HEK293 (cell line): ENCODE results near the gene STUB1.

Experiments used
- GFI1B ChIP-seq: fragments of 450-650 bp; formaldehyde crosslinking; IDR thresholded peaks from 2 replicates; pipeline ENCODE4 v1.5.1; 2016; ENCODE audit warnings: missing biosample characterization, missing genetic modification characterization
- GLIS2 ChIP-seq: fragments of 450-650 bp; formaldehyde crosslinking; IDR thresholded peaks from 2 replicates; pipeline ENCODE4 v1.5.1; 2016; ENCODE audit warnings: missing biosample characterization, missing genetic modification characterization
- MYNN ChIP-seq: fragments of 450-650 bp; formaldehyde crosslinking; IDR thresholded peaks from 2 replicates; pipeline ENCODE4 v1.5.1; 2016; ENCODE audit warnings: missing biosample characterization, missing genetic modification characterization, borderline replicate concordance
- PBX3 ChIP-seq: sonication (generic); formaldehyde crosslinking; IDR thresholded peaks from 2 replicates; pipeline ENCODE4 v1.8.1; 2022; ENCODE audit warnings: mild to moderate bottlenecking, moderate library complexity, missing genetic modification reagents
- TSHZ1 ChIP-seq: fragments of 450-650 bp; formaldehyde crosslinking; IDR thresholded peaks from 2 replicates; pipeline ENCODE4 v1.5.1; 2016; ENCODE audit warnings: missing biosample characterization, missing genetic modification characterization, borderline replicate concordance
- ZBTB26 ChIP-seq: fragments of 450-650 bp; formaldehyde crosslinking; optimal IDR thresholded peaks from 2 replicates; pipeline ENCODE3; 2016; ENCODE audit warnings: missing biosample characterization, mild to moderate bottlenecking, missing genetic modification characterization
- ZBTB8A ChIP-seq: fragments of 450-650 bp; formaldehyde crosslinking; IDR thresholded peaks from 2 replicates; pipeline ENCODE4 v1.5.1; 2016; ENCODE audit warnings: missing biosample characterization, missing genetic modification characterization
- ZIC2 ChIP-seq: fragments of 450-650 bp; formaldehyde crosslinking; IDR thresholded peaks from 2 replicates; pipeline ENCODE4 v1.5.1; 2016; ENCODE audit warnings: missing biosample characterization, missing genetic modification characterization
- ZNF121 ChIP-seq: fragments of 450-650 bp; formaldehyde crosslinking; IDR thresholded peaks from 2 replicates; pipeline ENCODE4 v1.5.1; 2016; ENCODE audit warnings: missing biosample characterization, missing genetic modification characterization
- ZNF155 ChIP-seq: fragments of 450-650 bp; formaldehyde crosslinking; IDR thresholded peaks from 2 replicates; pipeline ENCODE4 v1.5.1; 2016; ENCODE audit warnings: missing biosample characterization, missing genetic modification characterization
- ZNF26 ChIP-seq: fragments of 450-650 bp; formaldehyde crosslinking; IDR thresholded peaks from 2 replicates; pipeline ENCODE4 v1.5.1; 2016; ENCODE audit warnings: missing biosample characterization, missing genetic modification characterization
- ZNF266 ChIP-seq: fragments of 450-650 bp; formaldehyde crosslinking; IDR thresholded peaks from 2 replicates; pipeline ENCODE4 v1.5.1; 2016; ENCODE audit warnings: missing biosample characterization, missing genetic modification characterization, low read depth
- ZNF302 ChIP-seq: fragments of 450-650 bp; formaldehyde crosslinking; IDR thresholded peaks from 2 replicates; pipeline ENCODE4 v1.5.1; 2016; ENCODE audit warnings: missing biosample characterization, missing genetic modification characterization, low read depth
- ZNF311 ChIP-seq: fragments of 450-650 bp; formaldehyde crosslinking; IDR thresholded peaks from 2 replicates; pipeline ENCODE4 v1.5.1; 2017; ENCODE audit warnings: missing biosample characterization, missing genetic modification characterization, borderline replicate concordance
- ZNF341 ChIP-seq: fragments of 450-650 bp; formaldehyde crosslinking; IDR thresholded peaks from 2 replicates; pipeline ENCODE4; 2016; ENCODE audit warnings: low read depth, missing biosample characterization, missing genetic modification characterization
- ZNF350 ChIP-seq: fragments of 450-650 bp; formaldehyde crosslinking; IDR thresholded peaks from 2 replicates; pipeline ENCODE4 v1.5.0; 2017; ENCODE audit warnings: missing biosample characterization, mild to moderate bottlenecking, missing genetic modification characterization
- ZNF366 ChIP-seq: fragments of 450-650 bp; formaldehyde crosslinking; conservative IDR thresholded peaks from 2 replicates; pipeline ENCODE4 v1.5.1; 2016; ENCODE audit warnings: missing biosample characterization, missing genetic modification characterization
- ZNF501 ChIP-seq: fragments of 450-650 bp; formaldehyde crosslinking; IDR thresholded peaks from 2 replicates; pipeline ENCODE4 v1.5.1; 2016; ENCODE audit warnings: missing biosample characterization, missing genetic modification characterization
- ZNF548 ChIP-seq: fragments of 450-650 bp; formaldehyde crosslinking; IDR thresholded peaks from 2 replicates; pipeline ENCODE4 v1.5.1; 2016; ENCODE audit warnings: missing biosample characterization, missing genetic modification characterization
- ZNF658 ChIP-seq: fragments of 450-650 bp; formaldehyde crosslinking; IDR thresholded peaks from 2 replicates; pipeline ENCODE4; 2016; ENCODE audit warnings: missing biosample characterization, missing genetic modification characterization
- ZNF677 ChIP-seq: fragments of 450-650 bp; IDR thresholded peaks from 2 replicates; pipeline ENCODE4 v1.5.0; 2018; ENCODE audit warnings: missing biosample characterization, mild to moderate bottlenecking, missing genetic modification characterization, moderate library complexity
- ZNF747 ChIP-seq: fragments of 450-650 bp; formaldehyde crosslinking; IDR thresholded peaks from 2 replicates; pipeline ENCODE4 v1.5.1; 2016; ENCODE audit warnings: missing biosample characterization, missing genetic modification characterization
- ZNF777 ChIP-seq: fragments of 450-650 bp; formaldehyde crosslinking; IDR thresholded peaks from 2 replicates; pipeline ENCODE4 v1.5.1; 2017; ENCODE audit warnings: missing biosample characterization, missing genetic modification characterization, borderline replicate concordance
- ZNF843 ChIP-seq: fragments of 450-650 bp; formaldehyde crosslinking; IDR thresholded peaks from 2 replicates; pipeline ENCODE4 v1.5.1; 2016; ENCODE audit warnings: missing biosample characterization, missing genetic modification characterization
- ZSCAN16 ChIP-seq: fragments of 450-650 bp; formaldehyde crosslinking; IDR thresholded peaks from 2 replicates; pipeline ENCODE4 v1.5.1; 2016; ENCODE audit warnings: missing biosample characterization, missing genetic modification characterization
- ZSCAN30 ChIP-seq: fragments of 450-650 bp; IDR thresholded peaks from 2 replicates; pipeline ENCODE4 v1.5.1; 2018; ENCODE audit warnings: missing biosample characterization, mild to moderate bottlenecking, missing genetic modification characterization, moderate library complexity

The STUB1 gene

GRCh38 chr16:684071-684794, 4.0 kb downstream of the STUB1 start, which contains the start of gene JMJD8 (continued):
- TF ChIP-seq ZNF777 (tag by site-specific recombination) (no peak), ZNF747 (tag by site-specific recombination) (no peak), ZBTB8A (tag by site-specific recombination) (peak; percentile 96), ZNF266 (tag by site-specific recombination) (no peak), ZIC2 (tag by site-specific recombination) (peak; percentile 96), ZNF350 (tag by site-specific recombination) (no peak), ZNF677 (tag by site-specific recombination) (0 out of 2 replicates have a peak, but pooled peaks have one; percentile 43), ZNF501 (no peak), TSHZ1 (no peak), ZNF548 (tag by site-specific recombination) (no peak; the same call in 1 of the 2 replicates), ZBTB26 (tag by site-specific recombination) (no peak), ZNF366 (no peak), ZNF121 (no peak), GFI1B (tag by site-specific recombination) (no peak), ZNF843 (peak; percentile 57), ZSCAN30 (tag by site-specific recombination) (peak; percentile 24), ZNF302 (no peak), MYNN (tag by site-specific recombination) (peak; percentile 60; the same call in 1 of the 2 replicates), ZSCAN16 (tag by site-specific recombination) (no peak), ZNF658 (no peak), ZNF341 (tag by site-specific recombination) (no peak; the same call in 1 of the 2 replicates), GLIS2 (tag by site-specific recombination) (peak; percentile 84), ZNF155 (tag by site-specific recombination) (no peak), ZNF311 (no peak), PBX3 (CRISPR knock-in tag) (0 out of 2 replicates have a peak, but pooled peaks have one; percentile 12), ZNF26 (tag by site-specific recombination) (no peak)
